ENCODE results near the gene PARD3.

The PARD3 gene

DNA sequence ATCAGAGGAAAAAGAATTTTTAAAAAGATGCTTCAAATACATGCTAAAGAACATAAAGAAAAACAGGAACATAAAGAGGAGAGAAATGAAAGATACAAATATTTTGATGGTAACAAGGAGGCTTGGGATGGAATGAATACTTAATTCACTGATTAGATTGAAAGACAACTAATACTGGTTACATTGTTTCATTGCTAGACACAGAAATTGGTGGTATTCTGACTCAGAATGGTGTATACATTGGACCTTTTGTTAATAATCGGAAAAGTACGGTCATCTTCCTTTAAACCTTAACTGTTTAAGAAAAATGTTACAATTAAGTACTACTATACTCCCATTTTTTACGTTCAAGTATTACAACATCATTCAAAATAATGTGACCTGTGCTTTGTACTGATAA lies 567.5 kb downstream of the PARD3 start:
- WGBS, 2 experiments (ENCODE audit: insufficient coverage in 2 of 2), result no CpG with 5 or more reads among the region's 3 CpGs

DNA sequence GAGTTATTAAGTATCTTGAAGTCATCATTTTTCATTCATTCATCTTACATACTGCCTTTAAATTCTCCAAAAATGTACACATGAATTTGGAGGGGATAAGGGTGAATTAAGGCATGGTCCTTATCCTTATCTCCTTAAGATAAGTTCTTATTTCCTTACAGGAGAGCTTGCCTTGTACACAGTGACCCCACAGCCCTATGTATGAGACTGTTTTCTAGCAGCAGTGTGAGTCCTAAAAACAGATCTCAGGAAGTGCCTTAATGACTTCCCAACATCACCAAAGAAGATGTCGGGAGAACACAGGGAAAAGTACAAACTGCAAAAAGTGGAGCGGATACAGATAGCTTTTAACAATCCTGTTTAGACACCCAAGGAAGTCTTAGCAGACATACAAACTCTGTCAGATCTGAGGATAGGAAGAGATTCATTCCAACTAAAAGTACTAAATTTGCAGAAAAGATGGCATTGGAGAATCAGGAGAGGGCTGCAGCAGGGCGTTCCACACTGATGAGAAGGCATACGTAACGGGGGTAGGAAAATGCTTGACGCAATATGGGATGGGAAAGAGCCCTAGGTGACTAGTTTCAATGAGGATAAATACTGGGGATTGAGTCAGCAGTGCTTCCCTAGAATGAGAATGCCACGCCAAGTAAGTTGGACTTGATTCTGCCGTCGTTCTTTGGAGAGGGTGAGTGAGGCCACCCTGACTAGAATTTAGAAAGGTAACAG lies 570.2 kb downstream of the PARD3 start:
- no peaks in the 10 kb centered on the region for H3K36me3 ChIP-seq (ENCODE audit: control insufficient read depth, insufficient read depth, low read length)
- H3K27ac ChIP-seq (ENCODE audit: low read depth, low read length, severe bottlenecking), result peak overlapping the region; percentile 54
- no peak overlapping the region for H3K4me3 ChIP-seq (ENCODE audit: extremely low read depth, insufficient read depth, low read length, poor library complexity, severe bottlenecking)
- H3K4me1 ChIP-seq (ENCODE audit: control insufficient read depth, insufficient read depth, low read length, poor library complexity, severe bottlenecking), result peaks cover 24% of the 10 kb centered on the region
- 90 to 91% methylated on average over 6 to 7 of the region's 9 CpGs for WGBS, 2 experiments (ENCODE audit: insufficient coverage in 2 of 2)
- peaks cover 5% of the 10 kb centered on the region for H3K9me3 ChIP-seq (ENCODE audit: control insufficient read depth, low read length)

More for the DNA sequence above, 567.5 kb downstream of the PARD3 start:
- no peaks in the 10 kb centered on the region for H3K36me3 ChIP-seq (ENCODE audit: control insufficient read depth, insufficient read depth, low read length)
- H3K9me3 ChIP-seq (ENCODE audit: control insufficient read depth, low read length), result peaks cover 1% of the 10 kb centered on the region
- H3K27ac ChIP-seq (ENCODE audit: low read depth, low read length, severe bottlenecking), result no peak overlapping the region
- H3K4me3 ChIP-seq (ENCODE audit: extremely low read depth, insufficient read depth, low read length, poor library complexity, severe bottlenecking), result no peak overlapping the region
- H3K4me1 ChIP-seq (ENCODE audit: control insufficient read depth, insufficient read depth, low read length, poor library complexity, severe bottlenecking), result peaks cover 22% of the 10 kb centered on the region

DNA sequence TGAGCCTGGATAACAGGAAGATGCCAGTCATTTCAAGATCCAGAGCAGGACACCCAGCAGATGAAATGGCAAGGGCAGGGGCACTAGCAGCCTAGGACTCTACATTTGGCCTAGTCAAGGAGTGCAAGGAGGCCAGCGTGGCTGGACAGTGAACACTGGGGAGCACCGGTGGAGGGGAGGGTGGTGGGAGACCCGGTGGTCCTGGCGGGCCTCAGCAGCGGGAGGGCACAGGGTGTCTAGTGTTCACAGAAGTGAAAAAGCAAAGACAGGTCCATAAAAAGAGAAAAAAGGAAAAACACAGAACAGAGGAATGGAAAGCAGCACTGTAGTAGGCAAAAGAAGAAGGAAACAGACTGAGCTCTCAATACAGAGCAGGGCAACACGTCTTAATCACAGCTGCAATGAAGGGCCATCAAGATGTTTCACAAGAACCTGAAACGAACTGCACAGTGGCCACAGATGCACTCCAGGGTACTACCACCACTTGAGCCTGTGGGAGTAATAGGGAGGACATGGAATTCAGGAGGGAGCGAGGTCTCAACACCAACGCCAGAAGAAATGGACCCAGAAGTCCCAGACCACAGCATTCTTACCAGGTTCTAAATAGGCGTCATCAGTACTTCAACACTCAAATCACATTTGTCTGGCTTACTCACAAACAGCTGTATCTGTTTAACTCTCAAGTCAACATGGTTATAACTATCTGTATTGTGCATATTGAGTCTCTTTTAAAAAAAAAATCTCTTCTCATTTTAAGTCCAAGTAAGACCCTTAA lies 573.7 kb downstream of the PARD3 start:
- WGBS, 2 experiments (ENCODE audit: insufficient coverage in 2 of 2), result 96% methylated on average over 7 of the region's 10 CpGs
- peaks cover 48% of the 10 kb centered on the region for H3K4me1 ChIP-seq (ENCODE audit: control insufficient read depth, insufficient read depth, low read length, poor library complexity, severe bottlenecking)
- no peak overlapping the region for H3K4me3 ChIP-seq (ENCODE audit: extremely low read depth, insufficient read depth, low read length, poor library complexity, severe bottlenecking)
- H3K27ac ChIP-seq (ENCODE audit: low read depth, low read length, severe bottlenecking), result no peak overlapping the region
- peaks cover 5% of the 10 kb centered on the region for H3K9me3 ChIP-seq (ENCODE audit: control insufficient read depth, low read length)
- H3K36me3 ChIP-seq (ENCODE audit: control insufficient read depth, insufficient read depth, low read length), result no peaks in the 10 kb centered on the region

DNA sequence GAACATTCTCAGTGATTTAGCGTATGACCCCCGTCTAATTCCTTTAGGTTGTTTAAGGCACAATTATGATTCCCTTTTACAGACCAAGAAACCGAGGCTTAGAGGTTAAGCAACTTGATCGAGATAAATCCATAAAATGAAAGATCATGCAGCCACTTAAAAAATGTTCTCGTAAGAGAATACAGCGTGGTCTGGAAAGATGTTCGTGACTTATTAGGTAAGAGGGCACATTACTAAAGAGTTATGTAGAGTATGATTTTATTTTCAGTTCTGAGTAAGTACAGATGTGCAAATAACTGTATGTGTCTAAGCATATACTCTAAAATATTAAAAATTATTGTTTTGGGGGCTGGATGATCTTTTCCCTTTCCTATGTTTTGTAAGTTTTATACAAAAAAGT lies 575.1 kb downstream of the PARD3 start:
- no peak overlapping the region for H3K27ac ChIP-seq (ENCODE audit: low read depth, low read length, severe bottlenecking)
- no peak overlapping the region for H3K4me3 ChIP-seq (ENCODE audit: extremely low read depth, insufficient read depth, low read length, poor library complexity, severe bottlenecking)
- H3K36me3 ChIP-seq (ENCODE audit: control insufficient read depth, insufficient read depth, low read length), result no peaks in the 10 kb centered on the region
- peaks cover 39% of the 10 kb centered on the region for H3K4me1 ChIP-seq (ENCODE audit: control insufficient read depth, insufficient read depth, low read length, poor library complexity, severe bottlenecking)
- peaks cover 5% of the 10 kb centered on the region for H3K9me3 ChIP-seq (ENCODE audit: control insufficient read depth, low read length)
- WGBS, 2 experiments (ENCODE audit: insufficient coverage in 2 of 2), result 98 to 100% methylated on average over 5 to 6 of the region's 7 CpGs

DNA sequence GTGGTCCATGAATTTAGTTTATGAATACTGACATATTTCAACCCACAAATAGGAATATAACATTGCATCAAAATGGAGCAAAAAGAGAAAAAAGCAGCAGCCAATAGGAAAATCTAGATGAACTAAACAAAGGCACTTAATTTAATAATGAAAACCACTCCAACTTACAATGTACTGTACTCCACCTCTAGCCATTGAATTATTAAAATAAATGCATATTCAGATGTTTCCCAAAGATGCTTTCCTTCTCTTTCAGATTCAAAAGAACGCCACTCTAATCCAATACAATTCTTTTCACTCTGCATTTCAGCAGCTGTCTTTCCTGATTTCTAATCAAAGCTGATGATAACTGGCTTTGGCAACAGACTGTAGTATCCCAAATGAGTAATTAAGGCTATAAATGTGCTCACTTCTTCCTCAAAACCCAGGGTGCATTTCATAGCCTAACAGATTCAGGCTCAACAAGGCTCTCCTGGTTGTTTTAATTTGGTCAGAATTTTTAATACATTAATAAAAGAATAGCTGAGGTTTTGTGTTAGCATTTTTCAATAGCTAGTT lies 577.1 kb downstream of the PARD3 start:
- H3K4me1 ChIP-seq (ENCODE audit: control insufficient read depth, insufficient read depth, low read length, poor library complexity, severe bottlenecking), result peaks cover 34% of the 10 kb centered on the region
- H3K4me3 ChIP-seq (ENCODE audit: extremely low read depth, insufficient read depth, low read length, poor library complexity, severe bottlenecking), result no peak overlapping the region
- H3K9me3 ChIP-seq (ENCODE audit: control insufficient read depth, low read length), result peaks cover 5% of the 10 kb centered on the region
- H3K27ac ChIP-seq (ENCODE audit: low read depth, low read length, severe bottlenecking), result no peak overlapping the region
- H3K36me3 ChIP-seq (ENCODE audit: control insufficient read depth, insufficient read depth, low read length), result no peaks in the 10 kb centered on the region
- 82 to 86% methylated on average over 1 of the region's 1 CpG for WGBS, 2 experiments (ENCODE audit: insufficient coverage in 2 of 2)

DNA sequence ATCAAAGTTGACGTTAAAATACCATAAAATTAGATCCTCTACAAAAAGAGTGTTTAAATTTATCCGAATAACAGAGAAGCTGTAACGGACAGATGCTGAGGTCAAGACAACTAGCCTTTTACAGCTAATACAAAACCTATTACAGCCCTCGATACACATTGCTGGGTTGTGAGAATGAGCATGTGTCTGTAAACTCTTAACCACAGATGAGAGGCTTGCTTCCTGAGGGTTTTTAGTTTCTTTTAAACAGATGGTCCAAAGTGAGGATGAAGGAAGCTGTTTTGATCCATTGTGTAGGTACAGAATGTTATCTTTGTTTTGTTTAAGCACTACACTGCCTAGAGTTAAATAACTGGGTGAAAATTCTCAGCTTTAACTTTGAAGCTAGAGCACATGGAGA lies 578.2 kb downstream of the PARD3 start:
- Histone ChIP-seq H3K4me1 (ENCODE audit: control insufficient read depth, insufficient read depth, low read length, poor library complexity, severe bottlenecking) (peaks cover 36% of the 10 kb centered on the region), H3K27ac (ENCODE audit: low read depth, low read length, severe bottlenecking) (peak overlapping the region; percentile 23), H3K36me3 (ENCODE audit: control insufficient read depth, insufficient read depth, low read length) (no peaks in the 10 kb centered on the region), H3K9me3 (ENCODE audit: control insufficient read depth, low read length) (no peaks in the 10 kb centered on the region), H3K4me3 (ENCODE audit: extremely low read depth, insufficient read depth, low read length, poor library complexity, severe bottlenecking) (no peak overlapping the region)
- no CpG with 5 or more reads among the region's 4 CpGs for WGBS, 2 experiments (ENCODE audit: insufficient coverage in 2 of 2)

DNA sequence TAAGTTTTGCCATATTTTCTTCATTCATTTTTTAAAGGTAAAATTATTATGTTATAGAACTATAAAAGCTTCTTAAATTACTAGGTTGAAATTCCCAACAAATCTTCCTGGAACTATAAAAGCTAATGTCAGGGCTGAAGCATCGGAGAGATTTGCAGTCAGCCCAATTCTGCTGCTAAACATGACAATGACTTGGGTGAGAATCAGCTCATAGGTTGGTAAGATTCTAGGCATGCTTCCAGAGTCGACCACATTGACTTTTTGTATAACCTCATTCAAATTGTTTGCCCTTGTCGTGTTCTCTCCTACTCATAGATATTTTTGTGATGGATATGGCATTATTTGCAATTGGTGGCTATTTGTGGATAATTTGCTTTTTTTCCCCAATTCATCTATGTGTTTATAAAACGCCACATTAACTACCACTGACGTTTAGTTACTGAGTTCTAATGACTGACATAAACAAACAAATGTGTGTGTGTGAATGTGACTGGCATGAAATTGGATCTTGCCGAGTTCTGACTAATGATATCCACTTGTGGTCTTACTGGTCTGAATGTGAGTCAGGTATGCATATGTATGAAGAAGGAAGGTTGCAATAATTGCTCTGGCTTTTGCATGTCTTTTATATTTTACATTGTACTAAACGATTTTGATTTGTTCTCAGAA lies 579.8 kb downstream of the PARD3 start:
- no peaks in the 10 kb centered on the region for H3K9me3 ChIP-seq (ENCODE audit: control insufficient read depth, low read length)
- WGBS, 2 experiments (ENCODE audit: insufficient coverage in 2 of 2), result 77 to 89% methylated on average over 2 to 3 of the region's 7 CpGs
- H3K4me1 ChIP-seq (ENCODE audit: control insufficient read depth, insufficient read depth, low read length, poor library complexity, severe bottlenecking), result peaks cover 35% of the 10 kb centered on the region
- H3K27ac ChIP-seq (ENCODE audit: low read depth, low read length, severe bottlenecking), result no peak overlapping the region
- H3K36me3 ChIP-seq (ENCODE audit: control insufficient read depth, insufficient read depth, low read length), result no peaks in the 10 kb centered on the region
- no peak overlapping the region for H3K4me3 ChIP-seq (ENCODE audit: extremely low read depth, insufficient read depth, low read length, poor library complexity, severe bottlenecking)

DNA sequence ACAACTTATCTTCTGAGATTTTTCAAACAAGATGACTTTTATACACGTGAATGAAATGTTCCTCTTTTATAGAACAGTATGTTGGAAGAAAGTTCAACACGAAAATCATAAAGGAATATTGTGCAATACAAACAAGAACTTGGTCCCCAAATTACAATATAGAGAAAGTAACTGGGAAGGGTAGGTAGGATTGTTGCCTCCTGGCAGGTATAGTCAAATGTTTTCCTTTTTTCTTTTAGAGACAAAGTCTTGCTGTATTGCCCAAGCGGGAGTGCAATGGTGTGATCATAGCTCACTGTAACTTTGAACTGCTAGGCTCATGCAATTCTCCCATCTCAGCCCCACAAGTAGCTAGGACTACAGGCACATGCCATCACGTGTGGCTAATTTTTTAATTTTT lies 582.6 kb downstream of the PARD3 start:
- Histone ChIP-seq H3K36me3 (ENCODE audit: control insufficient read depth, insufficient read depth, low read length) (no peaks in the 10 kb centered on the region), H3K4me3 (ENCODE audit: extremely low read depth, insufficient read depth, low read length, poor library complexity, severe bottlenecking) (no peak overlapping the region), H3K27ac (ENCODE audit: low read depth, low read length, severe bottlenecking) (no peak overlapping the region), H3K4me1 (ENCODE audit: control insufficient read depth, insufficient read depth, low read length, poor library complexity, severe bottlenecking) (peaks cover 19% of the 10 kb centered on the region), H3K9me3 (ENCODE audit: control insufficient read depth, low read length) (no peaks in the 10 kb centered on the region)
- 92 to 100% methylated on average over 2 of the region's 4 CpGs for WGBS, 2 experiments (ENCODE audit: insufficient coverage in 2 of 2)

DNA sequence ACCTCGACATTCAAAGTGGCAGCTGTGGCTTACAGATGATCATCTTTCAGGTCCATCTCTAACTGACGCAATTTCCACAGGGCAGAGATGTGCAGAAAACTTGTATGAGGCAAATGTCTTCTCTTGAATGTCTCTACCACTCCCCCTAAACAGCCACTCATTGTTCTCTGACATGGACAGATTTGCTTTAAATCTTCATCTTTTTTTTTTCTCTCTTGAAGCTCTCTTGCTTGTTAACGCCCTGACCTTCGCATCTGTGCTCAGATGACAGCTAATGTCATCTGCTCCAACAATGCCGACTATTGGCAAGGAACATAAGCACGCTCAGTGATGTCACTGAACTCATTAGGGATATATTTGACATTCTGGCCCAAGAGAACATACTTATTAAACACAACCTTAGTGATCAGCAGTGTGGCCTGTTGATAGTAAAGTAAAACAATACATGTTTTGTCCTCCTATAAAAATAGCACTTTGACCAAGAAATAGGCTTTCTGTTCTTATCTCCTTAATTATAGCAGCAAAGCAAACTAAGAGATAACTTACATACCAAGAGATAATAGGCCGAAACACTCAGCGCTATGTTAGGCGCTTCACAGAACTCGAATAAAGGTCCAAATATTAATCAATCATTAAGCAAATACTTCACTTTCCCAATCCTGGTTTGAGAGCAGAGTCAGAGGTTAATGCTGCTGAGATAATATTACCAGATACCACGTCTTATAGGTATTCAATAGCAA lies 583.5 kb downstream of the PARD3 start:
- Histone ChIP-seq H3K27ac (ENCODE audit: low read depth, low read length, severe bottlenecking) (no peak overlapping the region), H3K4me1 (ENCODE audit: control insufficient read depth, insufficient read depth, low read length, poor library complexity, severe bottlenecking) (peaks cover 13% of the 10 kb centered on the region), H3K4me3 (ENCODE audit: extremely low read depth, insufficient read depth, low read length, poor library complexity, severe bottlenecking) (no peak overlapping the region), H3K36me3 (ENCODE audit: control insufficient read depth, insufficient read depth, low read length) (no peaks in the 10 kb centered on the region), H3K9me3 (ENCODE audit: control insufficient read depth, low read length) (peaks cover 6% of the 10 kb centered on the region)
- 80 to 88% methylated on average over 6 to 10 of the region's 11 CpGs for WGBS, 2 experiments (ENCODE audit: insufficient coverage in 2 of 2)

DNA sequence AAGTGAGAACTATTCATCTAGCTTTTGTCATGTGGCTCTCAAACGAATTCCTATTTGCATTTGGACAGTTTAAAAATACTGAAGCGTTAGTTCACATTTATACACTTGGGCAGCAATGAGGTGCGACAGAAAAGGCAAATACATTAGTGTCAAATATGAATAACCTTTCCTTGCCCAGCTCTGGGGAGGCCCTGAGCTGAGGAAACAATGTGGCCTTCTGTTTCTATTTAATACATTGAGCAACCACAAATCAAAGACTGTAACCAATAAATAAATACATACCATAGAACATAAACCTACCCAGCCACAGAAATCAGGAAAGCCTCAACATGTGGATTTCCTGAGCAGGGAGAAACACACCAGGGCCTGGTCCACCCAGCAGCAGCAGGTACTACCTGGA lies 585.2 kb downstream of the PARD3 start:
- 90% methylated on average over 2 to 3 of the region's 3 CpGs for WGBS, 2 experiments (ENCODE audit: insufficient coverage in 2 of 2)
- peaks cover 9% of the 10 kb centered on the region for H3K4me1 ChIP-seq (ENCODE audit: control insufficient read depth, insufficient read depth, low read length, poor library complexity, severe bottlenecking)
- no peak overlapping the region for H3K27ac ChIP-seq (ENCODE audit: low read depth, low read length, severe bottlenecking)
- H3K9me3 ChIP-seq (ENCODE audit: control insufficient read depth, low read length), result peaks cover 9% of the 10 kb centered on the region
- H3K36me3 ChIP-seq (ENCODE audit: control insufficient read depth, insufficient read depth, low read length), result no peaks in the 10 kb centered on the region
- no peak overlapping the region for H3K4me3 ChIP-seq (ENCODE audit: extremely low read depth, insufficient read depth, low read length, poor library complexity, severe bottlenecking)
